ENCODE results near the gene FUBP3. TPM values are rescaled to one million over a fixed set of nuclear protein-coding genes. Genes with fewer than 3 reads are reported as not detected.

FUBP3 gene
- total RNA-seq, 1 donor, result 37.6 TPM

DNA sequence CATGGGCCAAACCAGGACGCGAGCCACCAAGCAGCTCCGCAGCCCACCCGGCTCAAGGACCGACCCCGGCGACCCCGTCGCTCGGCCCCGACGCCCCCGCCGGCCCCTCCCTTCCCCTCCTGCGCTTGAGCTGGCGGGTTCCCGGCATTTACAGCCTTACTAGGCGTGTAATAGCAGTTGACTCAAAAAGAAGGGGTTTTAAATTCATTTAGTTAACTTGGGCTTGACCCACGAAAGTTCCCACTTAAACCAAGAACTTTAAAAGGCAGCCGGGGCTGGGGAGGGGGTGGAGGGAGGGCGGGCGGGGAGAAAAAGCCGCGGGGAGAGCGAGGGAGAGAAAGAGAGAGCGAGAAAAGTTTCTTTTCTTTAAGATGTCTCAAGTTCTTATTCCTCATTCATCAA, 85.7 kb downstream of the FUBP3 start:
- DNase-seq (ENCODE audit: low read depth), result no peak
- no peak overlapping the region for H3K4me3 ChIP-seq (ENCODE audit: low read depth, low read length)
- TF ChIP-seq, protein P1, sequence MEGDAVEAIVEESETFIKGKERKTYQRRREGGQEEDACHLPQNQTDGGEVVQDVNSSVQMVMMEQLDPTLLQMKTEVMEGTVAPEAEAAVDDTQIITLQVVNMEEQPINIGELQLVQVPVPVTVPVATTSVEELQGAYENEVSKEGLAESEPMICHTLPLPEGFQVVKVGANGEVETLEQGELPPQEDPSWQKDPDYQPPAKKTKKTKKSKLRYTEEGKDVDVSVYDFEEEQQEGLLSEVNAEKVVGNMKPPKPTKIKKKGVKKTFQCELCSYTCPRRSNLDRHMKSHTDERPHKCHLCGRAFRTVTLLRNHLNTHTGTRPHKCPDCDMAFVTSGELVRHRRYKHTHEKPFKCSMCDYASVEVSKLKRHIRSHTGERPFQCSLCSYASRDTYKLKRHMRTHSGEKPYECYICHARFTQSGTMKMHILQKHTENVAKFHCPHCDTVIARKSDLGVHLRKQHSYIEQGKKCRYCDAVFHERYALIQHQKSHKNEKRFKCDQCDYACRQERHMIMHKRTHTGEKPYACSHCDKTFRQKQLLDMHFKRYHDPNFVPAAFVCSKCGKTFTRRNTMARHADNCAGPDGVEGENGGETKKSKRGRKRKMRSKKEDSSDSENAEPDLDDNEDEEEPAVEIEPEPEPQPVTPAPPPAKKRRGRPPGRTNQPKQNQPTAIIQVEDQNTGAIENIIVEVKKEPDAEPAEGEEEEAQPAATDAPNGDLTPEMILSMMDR (IDR thresholded peaks at IDR 0.05; ENCODE audit: insufficient read depth, low read length), result no peak

DNA sequence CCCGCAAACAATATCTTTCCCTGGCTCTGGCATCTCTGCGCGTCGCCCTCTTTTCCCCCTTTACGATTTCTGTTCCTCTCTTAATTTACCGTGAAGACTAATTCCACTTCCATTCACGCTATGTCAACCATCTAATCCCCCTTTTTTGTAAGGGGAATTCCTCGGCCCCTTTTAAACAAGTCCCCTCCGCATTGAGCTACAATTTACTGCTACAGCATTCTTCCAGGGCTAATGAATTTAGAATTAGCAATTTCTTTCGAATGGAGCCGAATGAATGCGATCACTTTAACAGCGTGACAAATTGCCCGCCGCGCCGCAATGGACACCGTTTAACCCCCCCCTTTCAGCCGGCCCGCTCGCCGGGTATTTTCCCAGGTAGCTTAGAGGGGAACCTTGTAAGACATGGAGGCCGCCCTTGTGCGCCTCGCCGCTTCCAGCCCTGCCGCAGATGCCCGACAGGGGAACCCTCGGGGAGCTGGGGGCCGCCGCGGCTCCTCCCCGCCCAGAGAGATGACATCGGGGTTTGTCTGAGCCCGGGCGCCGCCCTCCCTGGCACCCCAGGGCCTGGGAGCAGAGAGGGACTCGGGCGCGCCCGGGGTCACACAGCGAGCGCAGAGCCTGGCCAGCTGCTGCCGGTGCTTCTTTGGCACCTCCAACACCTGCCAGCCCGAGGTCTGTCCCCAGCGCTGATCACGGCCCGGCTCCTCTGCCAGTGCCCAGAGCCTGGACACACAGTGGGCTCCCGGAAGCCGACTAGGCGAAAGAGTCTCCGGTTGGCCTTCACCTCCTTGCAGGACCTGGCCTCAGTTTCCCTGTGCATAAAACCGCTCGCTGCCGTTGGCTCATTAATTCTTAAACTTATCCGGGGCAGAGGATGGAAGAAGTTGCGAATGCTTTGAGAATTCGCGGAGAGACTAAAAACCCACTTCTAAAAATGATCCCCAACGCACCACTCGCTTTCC, 86.3 kb downstream of the FUBP3 start:
- DNase-seq (ENCODE audit: low read depth), result no peak
- no peak overlapping the region for H3K4me3 ChIP-seq (ENCODE audit: low read depth, low read length)
- TF ChIP-seq, protein P1 (IDR thresholded peaks at IDR 0.05; ENCODE audit: insufficient read depth, low read length), result no peak

DNA sequence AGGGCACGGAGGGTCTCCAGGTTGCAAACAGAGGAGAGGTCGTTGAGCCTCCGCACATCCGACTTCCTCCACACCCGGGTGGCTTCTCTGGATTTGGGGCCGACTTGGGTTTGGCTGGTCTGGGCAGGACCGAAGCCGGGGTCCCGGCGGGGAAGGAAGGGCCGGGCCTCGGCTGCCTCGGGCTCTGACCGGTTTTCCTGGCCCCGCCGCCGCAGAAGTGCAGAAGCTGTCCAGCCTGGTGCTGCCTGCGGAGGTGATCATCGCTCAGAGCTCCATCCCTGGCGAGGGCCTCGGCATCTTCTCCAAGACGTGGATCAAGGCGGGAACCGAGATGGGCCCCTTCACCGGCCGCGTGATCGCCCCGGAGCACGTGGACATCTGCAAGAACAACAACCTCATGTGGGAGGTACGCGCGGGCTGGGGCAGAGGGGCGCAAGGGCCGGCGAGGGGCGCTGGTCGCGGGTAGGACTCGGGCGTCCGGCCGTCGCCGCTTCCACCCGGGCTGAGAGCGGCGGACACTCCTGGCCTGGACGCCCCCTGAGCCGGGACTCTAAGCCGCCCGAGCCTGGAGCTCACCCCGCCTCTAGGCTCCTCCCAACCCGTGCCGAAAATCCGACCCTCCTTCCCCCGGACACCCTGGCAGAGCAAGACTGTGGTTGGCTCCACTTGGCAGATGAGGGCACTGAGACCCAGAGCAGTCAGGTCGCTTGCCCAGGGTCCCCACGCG, 87.2 kb downstream of the FUBP3 start:
- TF ChIP-seq, protein P1 (IDR thresholded peaks at IDR 0.05; ENCODE audit: insufficient read depth, low read length), result no peak
- DNase-seq (ENCODE audit: low read depth), result no peak
- no peak overlapping the region for H3K4me3 ChIP-seq (ENCODE audit: low read depth, low read length)

DNA sequence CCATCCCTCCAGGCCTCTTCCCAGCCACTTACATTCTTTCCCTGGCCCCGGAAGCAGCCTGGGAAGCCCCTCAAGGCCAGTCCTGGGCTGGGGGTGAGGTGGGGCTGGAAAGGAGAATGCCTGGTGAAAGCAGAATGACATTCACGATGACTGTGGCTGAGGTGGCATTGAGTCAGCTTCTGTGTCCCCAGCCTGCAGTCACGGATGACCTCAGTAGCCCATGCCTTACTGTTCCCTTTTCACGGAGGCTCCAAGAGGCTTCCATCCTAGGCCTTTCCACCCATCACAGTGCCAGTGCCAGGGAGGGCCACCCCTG, 87.7 kb downstream of the FUBP3 start:
- no peak for DNase-seq (ENCODE audit: low read depth)
- TF ChIP-seq, protein P1 (IDR thresholded peaks at IDR 0.05; ENCODE audit: insufficient read depth, low read length), result no peak

DNA sequence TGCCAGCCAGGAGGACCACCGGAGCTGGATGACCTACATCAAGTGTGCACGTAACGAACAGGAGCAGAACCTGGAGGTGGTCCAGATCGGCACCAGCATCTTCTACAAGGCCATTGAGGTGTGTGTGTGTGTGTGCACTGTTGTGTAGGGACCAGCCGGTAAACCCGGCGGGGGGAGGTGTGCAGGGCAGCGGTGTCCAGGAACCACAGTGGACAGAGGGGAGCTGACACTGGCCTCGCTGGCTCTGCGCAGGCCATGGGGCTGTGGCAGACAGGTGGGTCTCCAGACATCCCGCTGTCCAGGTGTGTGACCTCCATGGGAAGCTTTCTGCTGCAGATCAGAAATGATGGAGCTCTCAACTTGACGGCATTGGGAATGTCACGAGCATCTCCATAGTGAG, 88.8 kb downstream of the FUBP3 start:
- TF ChIP-seq, protein P1 (IDR thresholded peaks at IDR 0.05; ENCODE audit: insufficient read depth, low read length), result no peak
- H3K4me3 ChIP-seq (ENCODE audit: low read depth, low read length), result no peak overlapping the region
- DNase-seq (ENCODE audit: low read depth), result no peak

More for the DNA sequence above, 87.7 kb downstream of the FUBP3 start:
- no peak overlapping the region for H3K4me3 ChIP-seq (ENCODE audit: low read depth, low read length)

DNA sequence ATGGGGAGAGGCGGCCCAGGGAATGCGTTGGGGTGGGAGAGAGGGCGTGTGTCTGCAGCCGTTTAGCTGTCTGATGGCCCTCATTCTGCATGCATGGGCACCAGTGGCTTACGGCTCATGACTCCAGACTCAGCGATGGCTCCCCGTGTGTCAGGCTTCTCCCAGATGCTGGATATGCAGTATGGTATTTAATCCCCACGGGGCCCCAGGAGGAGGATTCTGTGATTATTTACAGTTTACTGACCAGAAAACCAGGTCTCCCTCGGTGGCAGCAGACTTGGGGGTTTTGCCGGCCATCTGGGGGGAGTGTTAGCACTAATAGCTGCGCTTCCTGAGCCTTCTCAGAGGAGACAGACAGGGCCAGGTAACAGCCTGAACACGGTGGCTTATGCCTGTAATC, 89.3 kb downstream of the FUBP3 start:
- no peak for DNase-seq (ENCODE audit: low read depth)
- H3K4me3 ChIP-seq (ENCODE audit: low read depth, low read length), result no peak overlapping the region
- TF ChIP-seq, protein P1 (IDR thresholded peaks at IDR 0.05; ENCODE audit: insufficient read depth, low read length), result no peak
